Caki2 (cell line): ENCODE measurements around the gene STIM2. TPM values are rescaled to one million over a fixed set of nuclear protein-coding genes. Genes with fewer than 3 reads are reported as not detected.
"Not testable (repeated sequence)": the region's sequence is repeated elsewhere in the genome, so short reads cannot be mapped to it uniquely, and the experiment has no call there.

Source experiments
- DNase-seq: peaks from one replicate; pipeline ENCODE4 v3.0.0-alpha.2; 2015; ENCODE audit warnings: low read depth
- in situ Hi-C: cut with HindIII; loops from 2 replicates; pipeline ENCODE4 v1.10.0; 2016; ENCODE audit warnings: low sequenced_read_pairs, low pct_unique_long_range_greater_than_20kb, mixed read lengths
- total RNA-seq: library from RNA; depleted of rRNA; stranded (reverse); fragments of >200 nt; shearing (Covaris generic); gene quantifications from 2 replicates; pipeline ENCODE4 v1.2.3, GENCODE V29; 2014; ENCODE audit warnings: low replicate concordance

Gene STIM2
- total RNA-seq, 1 experiment from 2014 or later, result 17.7 TPM

DNA sequence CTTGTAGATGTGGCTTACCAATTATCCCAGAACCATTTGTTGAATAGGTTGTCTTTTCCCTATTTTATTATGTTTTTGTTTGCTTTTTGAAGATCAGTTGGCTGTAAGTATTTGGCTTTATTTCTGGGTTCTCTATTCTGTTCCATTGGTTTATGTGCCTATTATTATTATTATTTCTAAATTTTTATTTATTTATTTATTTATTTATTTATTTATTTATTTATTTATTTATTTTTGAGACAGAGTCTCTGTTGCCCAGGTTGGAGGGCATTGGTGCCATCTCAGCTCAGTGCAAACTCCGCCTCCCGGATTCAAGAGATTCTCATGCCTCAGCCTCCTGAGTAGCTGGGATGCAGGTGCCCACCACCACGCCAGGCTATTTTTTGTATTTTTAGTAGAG lies 174.5 kb downstream of the STIM2 start:
- DNase-seq, in situ Hi-C loops: not testable (repeated sequence)

DNA sequence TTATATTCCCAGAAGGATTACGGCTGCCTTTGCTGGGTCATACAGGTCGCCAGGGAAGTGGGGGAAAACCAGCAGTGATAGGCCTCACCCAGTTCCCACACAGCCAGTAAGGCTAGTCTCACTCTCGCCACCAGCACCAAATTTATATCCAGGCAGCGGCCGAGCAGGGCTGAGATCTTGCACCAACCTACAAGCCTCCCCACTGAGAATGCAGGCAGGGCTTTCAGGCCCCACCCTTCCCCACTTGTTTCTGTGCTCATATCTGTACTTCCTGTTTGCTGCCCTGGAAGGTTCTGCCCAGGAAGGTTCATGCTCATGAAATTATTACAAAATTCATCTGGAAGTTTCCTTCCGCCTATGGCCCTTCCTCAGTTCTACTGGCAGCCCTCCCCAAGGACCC lies 179.7 kb downstream of the STIM2 start:
- in situ Hi-C loops, result no loop called here
- no peak for DNase-seq

DNA sequence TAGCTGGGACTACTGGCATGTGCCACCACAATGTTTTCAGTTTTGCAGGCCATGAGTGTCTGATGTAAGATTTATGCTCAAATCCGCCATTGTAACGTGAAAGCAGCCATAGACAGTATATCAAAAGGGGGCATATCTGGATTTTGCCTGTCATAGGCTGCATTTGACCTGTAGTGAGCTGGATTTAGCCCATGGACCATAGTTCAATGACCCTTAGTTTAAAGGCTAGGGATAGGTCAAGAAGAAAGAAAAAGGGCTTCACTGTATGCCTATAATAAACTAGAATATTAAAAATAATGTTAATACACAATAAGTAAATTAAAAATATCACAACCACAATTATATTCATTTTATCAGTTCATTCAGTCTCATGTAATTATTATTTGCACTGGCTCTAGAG lies 181.8 kb downstream of the STIM2 start:
- in situ Hi-C loops, result no loop called here
- DNase-seq, result no peak

DNA sequence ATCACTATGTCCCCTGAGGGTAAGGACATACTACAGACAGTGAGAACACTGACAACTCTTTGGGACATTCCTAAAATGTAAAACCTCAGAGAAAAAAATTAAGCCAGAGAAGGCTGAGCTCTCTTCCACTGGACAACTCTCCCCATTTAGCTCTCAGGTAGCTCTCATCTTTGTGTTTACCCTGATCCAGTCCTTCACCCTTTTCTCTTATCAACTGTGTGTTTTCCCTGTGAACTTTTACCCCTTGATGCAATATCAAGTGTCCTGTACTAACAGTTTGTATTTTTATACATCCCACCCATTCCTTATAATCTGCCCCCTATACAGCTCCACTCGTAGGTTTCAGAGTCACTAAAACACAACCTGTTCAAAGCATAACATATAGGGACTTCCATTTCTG lies 182.6 kb downstream of the STIM2 start:
- in situ Hi-C loops, result no loop called here
- DNase-seq, result no peak

DNA sequence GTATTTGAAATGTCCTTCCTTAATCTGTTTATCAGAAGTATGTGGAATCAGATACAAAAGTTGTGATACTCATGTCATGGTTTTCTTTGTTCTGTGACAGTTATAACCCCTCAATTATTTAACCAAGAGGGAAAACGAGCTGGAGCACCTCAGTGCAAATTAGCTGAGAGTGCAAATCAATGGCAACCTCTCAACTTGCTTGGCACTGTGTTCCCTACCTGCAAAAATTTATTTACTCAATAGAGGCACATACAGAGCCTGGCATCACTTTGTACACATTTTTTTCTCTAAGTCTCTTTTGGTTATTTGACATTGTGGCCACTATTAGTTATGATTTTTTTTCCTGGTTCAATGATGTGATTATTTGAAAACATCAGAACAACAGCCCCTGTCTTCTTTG lies 186.2 kb downstream of the STIM2 start:
- in situ Hi-C loops, result no loop called here
- DNase-seq, result no peak

DNA sequence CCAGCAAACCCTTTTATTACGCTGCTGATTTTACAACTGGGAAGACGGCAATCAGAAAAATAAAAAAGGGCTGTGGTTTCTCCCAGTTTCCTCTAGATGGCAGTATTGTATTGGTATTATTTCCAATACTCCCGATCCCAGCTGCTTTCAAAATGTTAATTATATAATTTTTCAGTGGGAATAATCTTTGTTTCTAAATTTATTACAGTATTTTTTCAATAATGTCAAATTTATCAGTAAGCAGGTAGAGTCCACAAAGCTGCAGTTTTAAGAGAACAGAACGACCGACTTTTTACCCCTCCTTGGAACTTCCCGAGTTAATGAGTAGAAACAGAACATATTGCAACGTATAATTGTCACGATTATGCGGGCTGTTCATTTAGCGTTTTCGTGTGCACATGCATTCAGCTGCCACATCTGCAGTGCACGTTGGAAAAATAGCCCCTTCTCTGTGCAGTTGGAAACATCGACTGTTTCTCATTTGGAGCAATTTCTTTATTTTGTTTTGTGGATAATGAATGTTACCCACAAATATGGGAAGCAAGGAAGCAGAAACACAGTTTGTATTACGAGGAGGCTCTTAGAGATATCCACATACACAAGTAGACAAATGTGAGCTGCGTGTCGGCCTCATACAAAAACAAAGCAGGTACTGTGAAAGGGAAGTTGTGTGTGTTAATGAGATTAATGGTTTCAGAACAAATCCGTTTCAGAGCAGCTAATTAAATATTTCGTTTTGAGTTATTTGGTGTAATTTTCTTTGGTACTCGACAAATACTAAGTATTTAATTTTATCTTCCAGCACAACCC lies 188.0 kb downstream of the STIM2 start:
- in situ Hi-C loops, result no loop called here
- DNase-seq, result peak; percentile 21

DNA sequence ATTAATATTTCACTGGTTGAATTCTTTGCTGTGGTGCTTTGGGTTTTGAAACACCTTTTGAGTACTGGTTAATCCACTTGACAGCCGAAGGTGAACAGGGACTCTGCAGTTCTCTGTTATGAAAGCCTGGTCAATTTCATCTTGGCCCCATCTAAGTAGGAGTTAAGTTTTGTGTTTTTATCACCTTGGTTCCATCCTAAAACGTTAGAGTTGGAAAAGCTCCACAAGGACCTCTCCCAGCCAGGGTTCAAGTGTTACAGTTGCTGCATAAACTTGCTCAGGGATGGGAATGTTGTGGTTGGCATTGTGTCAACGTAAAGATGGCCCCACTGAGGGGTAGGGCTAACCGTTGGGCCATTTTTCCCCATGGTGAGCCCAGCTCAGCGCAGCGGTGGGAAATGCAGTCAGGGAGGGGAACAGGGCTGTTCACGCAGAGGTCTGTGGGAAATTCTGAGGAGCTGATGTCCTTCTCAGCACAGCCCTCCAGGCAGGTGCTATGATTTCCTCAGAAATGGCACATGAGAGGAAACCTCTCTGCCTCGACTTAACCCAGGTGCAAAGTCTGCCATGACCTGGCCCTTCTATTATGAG lies 188.7 kb downstream of the STIM2 start:
- in situ Hi-C loops, result no loop called here

DNA sequence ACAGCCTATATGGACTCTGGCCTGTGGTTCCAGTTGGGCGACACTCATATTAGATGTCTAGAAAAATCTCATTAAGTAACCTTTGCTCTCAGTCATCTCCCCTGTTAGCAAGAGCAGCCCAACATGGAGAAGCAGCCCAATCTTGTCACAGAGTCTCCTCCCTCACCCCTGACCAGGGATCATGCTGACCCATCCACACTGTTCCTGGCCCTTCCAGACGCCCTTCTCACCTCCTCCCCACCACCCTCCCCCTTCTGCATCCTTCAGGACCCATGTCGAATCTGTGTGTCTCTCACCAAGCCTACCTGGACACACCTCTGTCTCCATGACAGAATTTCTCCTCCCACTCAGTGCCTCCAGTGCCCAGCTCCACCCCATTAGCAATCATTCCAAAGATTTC lies 190.1 kb downstream of the STIM2 start:
- no peak for DNase-seq
- in situ Hi-C loops, result no loop called here

More for the DNA sequence above, 188.7 kb downstream of the STIM2 start:
- no peak for DNase-seq

DNA sequence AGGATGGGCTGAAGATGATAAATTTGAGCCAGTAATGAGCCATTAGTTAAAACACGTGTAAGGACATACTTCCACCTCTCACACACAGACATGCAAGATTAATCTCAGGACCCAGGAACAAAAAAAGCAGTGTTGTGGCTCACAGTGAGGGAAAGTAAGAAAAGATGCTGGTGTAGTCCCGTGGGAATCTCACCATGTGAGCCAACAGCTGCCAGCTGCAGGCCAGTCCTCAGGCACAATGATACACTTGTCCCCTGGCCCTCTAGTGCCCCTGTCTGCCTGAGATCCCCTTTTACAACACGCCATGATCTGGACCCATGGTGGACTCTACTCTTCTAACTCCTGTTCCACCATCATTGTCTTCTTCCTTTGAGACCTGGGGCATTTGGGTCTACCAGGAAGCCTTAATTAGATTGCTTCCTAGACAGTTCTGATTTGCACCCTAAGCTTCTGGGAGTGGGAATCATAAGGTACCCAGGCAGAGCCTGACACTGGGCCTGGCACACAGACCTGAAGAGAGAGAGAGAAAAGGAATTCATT lies 194.7 kb downstream of the STIM2 start:
- in situ Hi-C loops, result no loop called here
- DNase-seq, result no peak

DNA sequence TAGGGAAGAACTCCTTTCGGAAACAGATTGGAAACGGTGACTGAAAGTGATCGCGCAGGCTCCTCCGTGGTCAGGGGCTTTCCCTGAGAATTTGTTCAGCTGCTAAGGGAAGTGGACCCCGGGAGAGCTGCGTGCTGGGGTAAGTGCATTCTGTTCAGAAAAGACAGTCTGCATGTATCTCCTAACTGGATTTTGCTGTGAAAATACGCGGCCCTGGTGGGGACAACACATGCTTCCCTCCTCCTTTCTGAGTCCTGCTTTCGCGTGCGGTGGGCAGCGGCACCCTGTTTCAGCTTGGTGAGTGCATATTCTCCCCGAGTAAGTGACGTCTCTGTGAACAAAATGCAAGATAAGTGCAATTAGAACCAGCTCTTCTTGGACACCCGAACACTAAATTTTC lies 195.6 kb downstream of the STIM2 start:
- no peak for DNase-seq
- in situ Hi-C loops, result no loop called here

DNA sequence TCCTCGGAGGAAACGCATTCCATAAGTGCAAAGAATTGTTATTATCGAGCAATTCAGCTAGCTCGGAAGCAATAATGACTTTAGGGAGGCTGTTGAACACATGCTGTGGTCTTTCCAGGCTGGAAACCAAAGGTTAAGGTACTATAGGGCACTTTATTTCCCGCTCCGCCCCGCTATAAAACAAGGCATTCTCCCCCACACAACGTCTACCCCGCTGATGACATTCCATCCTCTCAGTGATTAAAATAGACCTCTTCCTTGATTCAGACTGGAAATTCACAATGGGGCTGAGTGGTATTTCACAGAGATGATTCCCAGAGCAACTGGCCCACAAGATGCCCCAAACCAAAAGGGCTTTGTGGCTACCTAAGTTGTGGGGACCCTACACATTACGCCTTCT lies 196.4 kb downstream of the STIM2 start:
- DNase-seq, result no peak
- in situ Hi-C loops, result no loop called here

DNA sequence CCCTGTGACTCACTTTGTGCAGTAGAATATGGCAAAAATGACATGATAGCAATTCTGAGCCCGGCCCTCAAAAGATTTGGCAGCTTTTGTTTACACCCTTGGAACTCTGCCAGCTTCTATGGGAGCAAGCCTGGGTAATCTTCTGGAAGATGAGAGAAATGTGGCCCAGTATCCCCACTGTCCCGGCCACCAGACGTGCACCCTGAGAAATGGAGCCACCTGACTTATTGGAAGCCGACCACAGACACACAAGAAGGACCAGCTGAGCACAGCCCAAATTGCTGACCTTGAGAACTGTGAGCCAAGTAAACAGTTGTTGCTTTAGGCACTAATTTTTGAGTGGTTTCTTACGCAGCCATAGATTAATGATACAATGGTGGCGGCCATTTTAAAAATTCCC lies 197.0 kb downstream of the STIM2 start:
- in situ Hi-C loops, result no loop called here

DNA sequence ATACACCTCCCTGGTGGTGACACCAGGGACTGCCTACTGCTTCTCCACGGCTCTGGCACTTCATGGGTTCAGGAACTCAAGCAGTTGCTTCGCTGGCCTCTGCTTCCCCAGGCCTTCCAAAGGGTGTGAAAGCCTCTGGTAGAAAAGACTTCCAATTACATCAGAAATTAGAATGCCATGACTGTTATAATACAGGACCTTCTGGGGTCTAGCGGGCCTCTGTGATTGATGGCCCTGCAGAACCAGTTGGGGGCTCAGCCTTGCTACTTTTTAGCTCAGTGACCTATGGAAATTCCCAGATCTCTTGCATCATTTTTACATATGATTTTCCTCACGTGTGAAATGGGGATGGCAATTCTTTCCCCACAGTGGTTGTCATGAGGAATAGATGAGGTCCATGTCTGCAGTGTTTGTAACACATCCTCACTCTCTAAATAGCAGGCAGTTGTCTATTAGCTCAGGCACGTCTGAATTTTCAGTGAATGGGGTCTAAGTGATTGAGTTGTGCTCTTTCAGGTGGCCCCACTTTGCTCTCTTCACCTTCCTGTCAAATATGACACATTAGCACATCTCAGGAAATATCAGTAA lies 198.3 kb downstream of the STIM2 start:
- no peak for DNase-seq
- in situ Hi-C loops, result no loop called here

More for the DNA sequence above, 197.0 kb downstream of the STIM2 start:
- no peak for DNase-seq

DNA sequence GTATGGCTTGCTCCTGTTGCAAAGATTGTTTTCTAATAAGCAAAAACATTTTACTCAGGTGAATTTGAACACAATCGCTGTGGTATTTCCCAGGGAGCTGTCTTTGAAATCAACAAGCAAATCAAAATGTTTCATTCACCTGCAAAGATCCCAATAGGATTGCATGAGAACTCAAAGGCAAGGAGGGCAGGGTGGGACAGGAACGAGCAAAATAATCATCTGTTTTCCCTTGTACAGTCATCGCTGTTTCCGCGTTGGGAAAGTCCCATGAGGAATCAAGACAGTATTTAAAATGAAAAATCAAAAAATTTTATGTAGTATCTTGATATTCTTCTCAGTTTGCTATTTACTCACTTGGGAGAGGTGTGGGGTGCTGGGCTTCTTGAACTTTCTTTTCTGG lies 198.8 kb downstream of the STIM2 start:
- in situ Hi-C loops, result no loop called here
- DNase-seq, result no peak

DNA sequence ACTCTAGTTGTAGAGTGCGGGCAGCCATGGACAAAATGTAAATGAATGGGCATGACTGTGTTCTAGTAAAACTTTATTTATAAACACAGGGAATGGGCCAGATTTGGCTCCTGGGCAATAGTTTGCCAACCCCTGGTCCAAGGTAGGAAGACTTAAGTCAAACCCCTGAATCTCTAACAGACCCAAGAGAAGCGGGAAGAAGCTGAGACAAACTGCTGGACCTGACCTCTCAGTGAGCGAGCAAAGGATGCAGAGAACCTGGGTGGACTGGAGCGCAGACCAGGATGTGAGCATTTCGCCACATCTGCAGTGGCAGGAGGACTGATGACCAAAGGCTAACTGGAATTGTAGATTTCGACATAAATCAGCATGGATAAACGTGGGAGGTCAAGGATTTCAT lies 201.6 kb downstream of the STIM2 start:
- in situ Hi-C loops, result no loop called here
- no peak for DNase-seq

DNA sequence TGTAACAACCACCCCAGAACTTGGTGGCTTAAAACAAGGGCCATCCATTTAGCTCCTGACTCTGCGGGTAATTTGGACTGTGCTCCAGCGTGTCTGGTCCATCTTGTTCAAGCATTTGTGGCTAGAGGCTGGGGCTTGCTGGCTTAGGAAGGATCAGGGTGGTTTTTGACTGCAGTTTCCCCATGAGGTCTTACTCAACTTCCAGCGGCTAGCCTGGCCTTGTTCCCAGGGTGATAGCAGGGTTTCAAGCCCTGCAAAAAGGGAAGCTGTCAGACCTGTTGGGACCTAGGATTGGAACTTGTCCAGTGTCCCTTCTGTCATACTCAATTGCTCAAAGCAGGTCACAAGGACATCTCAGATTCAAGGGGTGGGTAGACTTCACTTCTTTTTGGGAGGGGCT lies 205.9 kb downstream of the STIM2 start:
- DNase-seq, result no peak
- in situ Hi-C loops, result no loop called here

DNA sequence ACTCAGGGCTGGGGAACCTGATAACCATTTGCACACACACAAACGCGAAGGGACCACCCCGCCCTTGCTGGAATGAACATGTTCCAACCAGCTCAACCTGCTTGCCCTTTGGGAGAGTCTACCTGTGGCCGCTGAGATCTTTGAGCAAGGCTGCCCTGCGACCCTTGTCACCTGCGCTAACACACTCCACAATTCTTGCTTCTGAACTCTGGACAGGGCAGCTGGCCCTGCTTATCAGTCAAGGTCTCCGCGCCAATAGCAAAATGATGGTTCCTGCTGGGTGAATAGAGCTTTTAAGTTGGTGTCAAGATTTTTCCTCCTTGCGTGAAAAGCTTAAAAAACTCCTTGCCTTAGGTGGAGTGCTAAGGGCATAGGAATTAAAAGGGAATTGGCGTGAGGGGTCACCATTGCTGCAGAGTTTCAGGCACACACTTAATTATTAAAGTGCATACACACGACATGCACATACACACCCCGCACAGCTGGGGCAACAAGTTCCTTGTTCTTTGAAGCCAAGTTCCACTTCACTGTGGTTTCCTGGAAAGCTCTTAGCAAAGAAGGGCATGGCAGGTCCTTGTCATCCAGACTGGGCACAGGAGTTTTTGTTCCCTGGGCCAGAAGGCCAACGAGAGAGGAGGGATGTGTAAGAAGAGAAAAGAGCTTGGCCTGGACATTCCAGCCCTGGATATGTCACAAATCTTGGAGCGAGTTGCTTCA lies 207.7 kb downstream of the STIM2 start:
- no peak for DNase-seq
- in situ Hi-C loops, result no loop called here
